Measurements from ENCODE around the gene RGS3. TPM values are rescaled to one million over a fixed set of nuclear protein-coding genes. Genes with fewer than 3 reads are reported as not detected.
A peak's percentile ranks its signal among the peaks of the same experiment; 100 is the strongest.

RGS3 gene
- total RNA-seq, 1 experiment from 2014 or later, result 52.7 TPM

- no peak for DNase-seq (ENCODE audit: low read depth)
- in situ Hi-C loops (cut with HindIII; ENCODE audit: low pct_unique_long_range_greater_than_20kb, low sequenced_read_pairs), result no loop called here
Observed at GRCh38 chr9:113614843-113615648, 151.5 kb downstream of the RGS3 start.

GRCh38 chr9:113616116-113616515, 152.6 kb downstream of the RGS3 start:
- in situ Hi-C loops (cut with HindIII; ENCODE audit: low pct_unique_long_range_greater_than_20kb, low sequenced_read_pairs), result no loop called here
- DNase-seq (ENCODE audit: low read depth), result no peak

GRCh38 chr9:113616621-113617496, 153.3 kb downstream of the RGS3 start:
- no peak for DNase-seq (ENCODE audit: low read depth)
- in situ Hi-C loops (cut with HindIII; ENCODE audit: low pct_unique_long_range_greater_than_20kb, low sequenced_read_pairs), result no loop called here

DNA sequence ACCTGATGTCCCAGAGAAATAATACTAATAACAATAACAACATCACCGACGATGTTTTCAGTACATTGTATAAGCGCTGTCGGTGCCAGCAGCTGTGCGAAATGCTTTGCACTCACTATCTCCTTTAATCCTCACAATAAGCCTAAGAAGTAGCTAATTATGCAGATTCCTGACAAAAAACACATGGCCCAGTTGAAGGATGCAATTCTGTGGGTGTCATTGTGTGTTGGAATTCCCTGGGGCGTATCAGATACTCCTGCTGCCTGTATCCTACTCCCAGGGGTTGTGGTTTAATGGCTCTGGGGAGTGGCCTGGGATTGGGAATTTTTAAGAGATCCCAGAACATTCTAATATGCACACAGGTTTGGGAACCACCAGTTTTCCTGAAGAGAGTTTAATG, 154.0 kb downstream of the RGS3 start:
- no peak for DNase-seq (ENCODE audit: low read depth)
- in situ Hi-C loops (cut with HindIII; ENCODE audit: low pct_unique_long_range_greater_than_20kb, low sequenced_read_pairs), result no loop called here

DNA sequence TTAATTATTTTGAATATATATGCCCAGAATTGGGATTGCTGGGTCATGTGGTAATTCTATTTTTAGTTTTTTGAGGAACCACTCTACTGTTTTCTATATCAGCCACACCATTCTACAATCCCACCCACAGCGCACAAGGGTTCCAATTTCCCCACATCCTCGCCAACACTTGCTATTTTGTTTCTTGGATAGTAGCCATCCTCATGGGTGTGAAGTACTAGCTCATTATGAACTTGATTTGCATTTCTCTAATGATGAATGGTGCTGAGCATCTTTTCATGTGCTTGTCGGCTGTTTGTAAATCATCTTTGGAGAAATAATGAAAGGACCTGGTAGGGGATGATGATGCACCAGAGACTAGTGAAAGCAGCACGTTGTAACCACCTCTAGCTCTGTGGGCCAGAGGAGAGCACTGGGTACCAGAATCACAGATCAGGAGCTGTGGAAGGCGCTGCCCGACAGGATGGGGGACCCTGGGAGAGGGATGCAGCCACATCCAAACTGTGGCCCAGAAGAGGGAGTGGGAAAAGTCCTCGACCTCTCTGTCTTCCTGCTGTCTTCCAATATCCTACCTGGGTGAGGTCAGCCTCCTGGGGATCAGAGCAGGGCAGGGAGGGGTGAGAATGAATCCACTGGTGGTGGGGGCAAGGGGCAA, 155.4 kb downstream of the RGS3 start:
- no peak for DNase-seq (ENCODE audit: low read depth)
- in situ Hi-C loops (cut with HindIII; ENCODE audit: low pct_unique_long_range_greater_than_20kb, low sequenced_read_pairs), result no loop called here

- in situ Hi-C loops (cut with HindIII; ENCODE audit: low pct_unique_long_range_greater_than_20kb, low sequenced_read_pairs), result no loop called here
- DNase-seq (ENCODE audit: low read depth), result no peak
Observed at GRCh38 chr9:113619491-113620376, 156.2 kb downstream of the RGS3 start.

GRCh38 chr9:113620377-113621161, 157.0 kb downstream of the RGS3 start:
- in situ Hi-C loops (cut with HindIII; ENCODE audit: low pct_unique_long_range_greater_than_20kb, low sequenced_read_pairs), result no loop called here
- DNase-seq (ENCODE audit: low read depth), result peak; percentile 88

DNA sequence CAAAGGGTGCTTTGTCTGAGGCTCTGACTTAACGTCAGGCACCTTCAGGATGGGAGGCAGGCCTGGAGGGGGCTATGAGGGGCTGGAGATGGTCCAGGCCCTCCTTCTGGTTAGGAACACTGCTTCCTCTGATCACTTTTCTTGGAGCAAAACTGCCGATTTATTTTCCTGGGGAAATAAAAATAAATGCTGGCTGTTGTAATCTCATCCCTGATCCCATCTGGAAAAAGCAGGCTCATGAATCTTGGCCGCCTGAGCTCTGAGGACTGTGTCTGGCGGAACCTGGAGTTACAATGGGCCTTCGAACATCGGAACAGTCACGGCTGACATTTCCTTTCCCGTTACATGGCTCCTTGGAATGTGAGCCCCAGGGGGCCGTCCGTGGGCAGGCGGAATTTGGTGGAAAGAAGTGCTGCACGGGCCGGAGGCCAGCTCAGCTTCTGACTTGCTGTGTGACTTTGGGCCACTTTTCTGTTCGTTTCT, 157.8 kb downstream of the RGS3 start:
- DNase-seq (ENCODE audit: low read depth), result no peak
- in situ Hi-C loops (cut with HindIII; ENCODE audit: low pct_unique_long_range_greater_than_20kb, low sequenced_read_pairs), result no loop called here

DNA sequence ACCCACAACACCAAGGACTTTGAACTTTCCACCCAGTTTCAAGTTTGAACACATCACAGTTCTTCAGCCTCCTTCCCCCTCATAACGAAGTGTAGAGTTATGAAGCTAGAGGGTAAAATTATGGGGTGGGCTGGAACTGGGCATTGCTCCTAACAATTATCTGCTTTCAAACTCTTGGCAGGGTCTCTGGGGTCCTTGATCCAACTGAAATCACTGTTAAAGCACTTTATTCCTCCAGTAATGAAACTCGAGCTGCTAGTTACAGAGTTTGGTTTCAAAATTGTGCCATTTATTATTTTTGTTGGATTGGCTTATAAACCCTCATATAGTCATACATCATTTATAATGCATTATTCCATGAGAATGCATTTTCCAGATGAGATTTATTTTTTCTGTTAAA, 158.5 kb downstream of the RGS3 start:
- no peak for DNase-seq (ENCODE audit: low read depth)
- in situ Hi-C loops (cut with HindIII; ENCODE audit: low pct_unique_long_range_greater_than_20kb, low sequenced_read_pairs), result no loop called here

GRCh38 chr9:113622600-113623400, 159.3 kb downstream of the RGS3 start:
- DNase-seq (ENCODE audit: low read depth), result peak; percentile 96
- in situ Hi-C loops (cut with HindIII; ENCODE audit: low pct_unique_long_range_greater_than_20kb, low sequenced_read_pairs), result no loop called here

DNA sequence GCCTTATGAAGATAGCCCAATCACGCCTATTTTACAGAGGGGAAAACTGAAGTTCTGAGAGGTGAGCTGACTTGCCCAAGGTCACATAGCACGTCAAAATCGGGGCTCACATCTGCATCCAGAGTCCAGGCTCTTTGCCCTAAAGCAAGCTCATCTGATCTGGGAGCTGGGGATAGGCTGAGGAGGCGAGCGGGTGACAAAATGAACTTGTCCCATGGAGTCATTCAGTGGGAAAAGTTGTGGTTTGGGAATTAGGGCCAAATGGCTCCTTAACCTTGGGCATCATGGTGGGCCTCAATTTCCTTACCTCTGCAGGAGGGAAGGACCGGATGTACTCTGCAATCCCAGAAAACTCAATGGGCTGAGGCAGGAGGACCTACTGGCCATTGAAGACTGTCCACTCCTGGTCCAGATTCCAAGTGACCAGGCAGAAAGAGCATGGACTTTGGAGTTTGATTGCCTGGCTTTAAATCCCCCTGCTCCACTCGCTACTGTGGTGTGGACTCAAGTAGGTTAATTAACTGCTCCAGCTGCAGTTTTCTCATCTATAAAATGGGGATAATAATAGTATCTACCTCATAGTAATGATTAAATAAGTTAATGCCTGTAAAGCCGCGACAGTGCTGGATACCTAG, 160.4 kb downstream of the RGS3 start:
- DNase-seq (ENCODE audit: low read depth), result no peak
- in situ Hi-C loops (cut with HindIII; ENCODE audit: low pct_unique_long_range_greater_than_20kb, low sequenced_read_pairs), result no loop called here

DNA sequence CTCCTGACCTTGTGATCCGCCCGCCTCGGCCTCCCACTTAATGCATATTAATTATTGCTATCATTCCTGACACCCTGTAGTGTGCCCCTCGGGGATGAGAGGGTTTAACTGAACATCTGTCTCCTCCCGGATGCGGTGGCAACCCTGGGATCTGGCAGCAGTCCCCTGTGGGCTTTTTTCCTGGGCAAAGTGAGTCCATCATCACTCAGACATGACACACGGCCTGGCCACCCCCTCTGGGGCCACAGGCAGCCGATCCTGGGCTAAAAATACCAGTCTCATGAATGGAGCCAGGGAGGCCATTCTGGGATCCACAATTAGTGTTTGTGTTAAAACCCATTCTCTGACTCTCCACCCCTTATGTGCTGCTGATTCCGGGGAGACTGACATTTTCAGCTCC, 161.2 kb downstream of the RGS3 start:
- in situ Hi-C loops (cut with HindIII; ENCODE audit: low pct_unique_long_range_greater_than_20kb, low sequenced_read_pairs), result no loop called here
- no peak for DNase-seq (ENCODE audit: low read depth)

- DNase-seq (ENCODE audit: low read depth), result no peak
- in situ Hi-C loops (cut with HindIII; ENCODE audit: low pct_unique_long_range_greater_than_20kb, low sequenced_read_pairs), result no loop called here
Observed at GRCh38 chr9:113625486-113625885, 162.0 kb downstream of the RGS3 start.

DNA sequence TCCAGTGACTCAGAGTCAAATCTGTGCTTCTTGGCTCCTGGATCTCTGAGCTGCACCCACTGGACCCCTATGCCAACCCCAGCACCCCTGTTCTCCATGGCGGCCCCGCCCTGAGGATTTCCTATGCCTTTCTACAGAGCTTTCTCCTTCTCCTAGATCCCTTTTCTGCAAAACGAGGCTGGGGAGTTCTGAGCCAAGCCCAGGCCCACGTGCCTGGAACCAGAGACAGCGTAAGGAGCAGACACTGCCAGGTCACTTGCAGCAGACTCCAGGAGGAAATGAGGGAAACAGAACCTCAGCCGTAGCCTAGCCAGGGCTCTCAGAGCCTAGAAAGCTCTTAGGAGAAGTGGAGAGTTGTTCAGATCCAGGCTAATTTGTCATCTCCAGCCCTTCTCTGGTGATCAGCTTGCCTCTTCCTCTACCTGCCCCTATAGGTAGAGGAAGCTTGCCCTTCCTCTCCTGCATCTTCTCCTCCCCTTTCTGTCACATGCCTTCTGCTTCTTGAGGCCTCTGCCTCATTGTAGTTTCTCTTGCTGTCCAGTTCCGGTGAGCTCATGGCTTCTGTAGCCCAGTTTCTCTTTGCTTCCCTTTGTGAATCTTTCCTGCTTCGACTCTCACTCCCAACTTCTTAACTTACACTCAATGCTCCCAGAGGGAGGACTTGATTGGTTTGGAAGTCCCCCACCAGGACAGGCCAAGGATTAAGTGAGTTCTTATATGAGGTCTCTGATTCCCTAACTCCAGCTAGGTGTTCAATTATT, 163.4 kb downstream of the RGS3 start:
- no peak for DNase-seq (ENCODE audit: low read depth)
- in situ Hi-C loops (cut with HindIII; ENCODE audit: low pct_unique_long_range_greater_than_20kb, low sequenced_read_pairs), result no loop called here

GRCh38 chr9:113628621-113629020, 165.1 kb downstream of the RGS3 start:
- DNase-seq (ENCODE audit: low read depth), result no peak
- in situ Hi-C loops (cut with HindIII; ENCODE audit: low pct_unique_long_range_greater_than_20kb, low sequenced_read_pairs), result no loop called here
